NT2/D1 (cell line): Measurements from ENCODE around the gene ADGRB3.

Experiments used
- SUZ12 ChIP-seq: IDR thresholded peaks from 2 replicates; pipeline ENCODE4 v1.6.1; 2011; ENCODE audit not compliant: insufficient read length, insufficient read depth; ENCODE audit errors: extremely low read depth
- YY1 ChIP-seq: IDR thresholded peaks from 2 replicates; pipeline ENCODE4 v1.6.1; 2011; ENCODE audit not compliant: insufficient read length, insufficient read depth
- ZNF274 ChIP-seq: IDR thresholded peaks from 2 replicates; pipeline ENCODE4 v1.6.1; 2011; ENCODE audit warnings: mild to moderate bottlenecking, low read depth, low read length

- no peak for TF ChIP-seq SUZ12
- TF ChIP-seq YY1, result no peak
- no peak for TF ChIP-seq ZNF274
These were observed 100.8 kb downstream of the ADGRB3 start for GRCh38 chr6:68735866-68736265.
